ENCODE data around the gene MYO1B. TPM values are rescaled to one million over a fixed set of nuclear protein-coding genes. Genes with fewer than 3 reads are reported as not detected.
A peak's percentile ranks its signal among the peaks of the same experiment; 100 is the strongest.

MYO1B gene
- total and polyA plus RNA-seq, 10 of the 15 experiments (the other 5 are each of a cell fraction or from before 2014, with no cell fraction given): 0.10 to 4.2 (median 1.6) TPM

- TF ChIP-seq ZSCAN29 (IDR thresholded peaks at IDR 0.05) (no peak), ZNF24 (IDR thresholded peaks at IDR 0.05) (no peak), MAX (IDR thresholded peaks at IDR 0.05; ENCODE audit: low read depth, low read length) (no peak), JUND (IDR thresholded peaks at IDR 0.05; ENCODE audit: low read depth, low read length) (0 out of 2 replicates have a peak, but pooled peaks have one; percentile 42), JUNB (IDR thresholded peaks at IDR 0.05) (peak; percentile 64), ESRRA (IDR thresholded peaks at IDR 0.05; ENCODE audit: low read length) (no peak)
Measured at GRCh38 chr2:191376981-191377629, 131.9 kb downstream of the MYO1B start (continued).

DNA sequence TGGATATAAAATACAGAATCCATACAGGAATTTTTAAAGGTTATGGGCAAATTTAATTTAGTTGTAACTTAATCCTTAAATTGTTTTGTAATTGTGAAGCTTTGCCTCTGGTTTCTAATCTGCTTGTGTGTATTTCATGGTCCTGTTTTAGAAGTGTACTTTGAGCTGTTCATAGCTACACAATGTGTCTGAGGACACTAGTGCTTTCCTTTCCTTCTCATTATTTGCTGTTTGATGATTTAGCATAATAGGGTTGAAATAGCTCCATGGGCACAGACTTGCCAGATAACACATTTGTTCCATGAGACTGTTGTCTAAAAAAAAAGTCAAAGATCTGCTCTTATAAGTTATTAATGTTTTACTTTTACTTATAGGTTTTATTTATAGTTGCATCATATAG is 134.2 kb downstream of the MYO1B start:
- ChIA-PET CTCF (no interaction called here), RAD21 (ENCODE audit: unreplicated experiment) (no interaction called here), POLR2A (no interaction called here), SMC1A (ENCODE audit: uncharacterized antibody, unreplicated experiment) (interaction anchor here (0.8 to 1.2 kb wide), 2 partner anchors 17 to 783 kb away, joined by 3 read pairs; no protein-coding TSS in a partner anchor)
- Histone ChIP-seq H3K9ac (ENCODE audit: control insufficient read depth, insufficient read depth, low read length) (no peak overlapping the region), H3K9me3 (replicated peaks; ENCODE audit: control insufficient read depth, insufficient read depth, low read length) (no peaks in the 10 kb centered on the region), H3K36me3 (ENCODE audit: control insufficient read depth in 2 of 2, insufficient read depth in 2 of 2, low read length in 1 of 2) (no peaks in the 10 kb centered on the region), H4K20me1 (ENCODE audit: control insufficient read depth, insufficient read depth) (no peaks in the 10 kb centered on the region), H3K79me2 (ENCODE audit: control insufficient read depth, insufficient read depth, low read length) (no peaks in the 10 kb centered on the region), H3K4me1 (ENCODE audit: control insufficient read depth, insufficient read depth, low read length) (no peaks in the 10 kb centered on the region), H3K4me2 (ENCODE audit: control insufficient read depth, insufficient read depth) (no peak overlapping the region), H2AFZ (ENCODE audit: control insufficient read depth, low read depth, low read length) (no peak overlapping the region), H3K4me3 (no peak overlapping the region), H3K27me3 (replicated peaks in 1 of 2; ENCODE audit: control insufficient read depth in 2 of 2, insufficient read depth in 2 of 2, low read length in 1 of 2) (0 out of 4 replicates have a peak, but pooled peaks cover 0 to 4% of the 10 kb centered on the region in 2 experiments), H3K27ac (ENCODE audit: control insufficient read depth, insufficient read depth) (no peak overlapping the region)
- BruUV-seq (replicated peaks): no TSS peak
- intact Hi-C loops (cut with micrococcal nuclease; ENCODE audit: unreplicated experiment) (no loop called here), in situ Hi-C loops (cut with MboI) (no loop called here)
- no peak for ATAC-seq
- no peak for DNase-seq (ENCODE audit: low read depth, low spot score)
- FAIRE-seq: no peak
- no peak for TF ChIP-seq SPI1 (IDR thresholded peaks at IDR 0.05; ENCODE audit: borderline replicate concordance, insufficient read depth, low read depth, low read length)
- TF ChIP-seq IRF3 (IDR thresholded peaks at IDR 0.05): no peak
- TF ChIP-seq, protein P1, sequence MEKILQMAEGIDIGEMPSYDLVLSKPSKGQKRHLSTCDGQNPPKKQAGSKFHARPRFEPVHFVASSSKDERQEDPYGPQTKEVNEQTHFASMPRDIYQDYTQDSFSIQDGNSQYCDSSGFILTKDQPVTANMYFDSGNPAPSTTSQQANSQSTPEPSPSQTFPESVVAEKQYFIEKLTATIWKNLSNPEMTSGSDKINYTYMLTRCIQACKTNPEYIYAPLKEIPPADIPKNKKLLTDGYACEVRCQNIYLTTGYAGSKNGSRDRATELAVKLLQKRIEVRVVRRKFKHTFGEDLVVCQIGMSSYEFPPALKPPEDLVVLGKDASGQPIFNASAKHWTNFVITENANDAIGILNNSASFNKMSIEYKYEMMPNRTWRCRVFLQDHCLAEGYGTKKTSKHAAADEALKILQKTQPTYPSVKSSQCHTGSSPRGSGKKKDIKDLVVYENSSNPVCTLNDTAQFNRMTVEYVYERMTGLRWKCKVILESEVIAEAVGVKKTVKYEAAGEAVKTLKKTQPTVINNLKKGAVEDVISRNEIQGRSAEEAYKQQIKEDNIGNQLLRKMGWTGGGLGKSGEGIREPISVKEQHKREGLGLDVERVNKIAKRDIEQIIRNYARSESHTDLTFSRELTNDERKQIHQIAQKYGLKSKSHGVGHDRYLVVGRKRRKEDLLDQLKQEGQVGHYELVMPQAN (conservative IDR thresholded peaks at IDR 0.05): no peak
- no peak for TF ChIP-seq NBN (IDR thresholded peaks at IDR 0.05)
- TF ChIP-seq, protein P2, sequence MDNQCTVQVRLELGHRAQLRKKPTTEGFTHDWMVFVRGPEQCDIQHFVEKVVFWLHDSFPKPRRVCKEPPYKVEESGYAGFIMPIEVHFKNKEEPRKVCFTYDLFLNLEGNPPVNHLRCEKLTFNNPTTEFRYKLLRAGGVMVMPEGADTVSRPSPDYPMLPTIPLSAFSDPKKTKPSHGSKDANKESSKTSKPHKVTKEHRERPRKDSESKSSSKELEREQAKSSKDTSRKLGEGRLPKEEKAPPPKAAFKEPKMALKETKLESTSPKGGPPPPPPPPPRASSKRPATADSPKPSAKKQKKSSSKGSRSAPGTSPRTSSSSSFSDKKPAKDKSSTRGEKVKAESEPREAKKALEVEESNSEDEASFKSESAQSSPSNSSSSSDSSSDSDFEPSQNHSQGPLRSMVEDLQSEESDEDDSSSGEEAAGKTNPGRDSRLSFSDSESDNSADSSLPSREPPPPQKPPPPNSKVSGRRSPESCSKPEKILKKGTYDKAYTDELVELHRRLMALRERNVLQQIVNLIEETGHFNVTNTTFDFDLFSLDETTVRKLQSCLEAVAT (IDR thresholded peaks at IDR 0.05): no peak
- no peak for TF ChIP-seq NFXL1 (IDR thresholded peaks at IDR 0.05; ENCODE audit: borderline replicate concordance)
- TF ChIP-seq SKIL (IDR thresholded peaks at IDR 0.05; ENCODE audit: low read depth, poor library complexity, severe bottlenecking): no peak
- TF ChIP-seq MAX (IDR thresholded peaks at IDR 0.05; ENCODE audit: low read depth, low read length): no peak
- TF ChIP-seq, protein P3, sequence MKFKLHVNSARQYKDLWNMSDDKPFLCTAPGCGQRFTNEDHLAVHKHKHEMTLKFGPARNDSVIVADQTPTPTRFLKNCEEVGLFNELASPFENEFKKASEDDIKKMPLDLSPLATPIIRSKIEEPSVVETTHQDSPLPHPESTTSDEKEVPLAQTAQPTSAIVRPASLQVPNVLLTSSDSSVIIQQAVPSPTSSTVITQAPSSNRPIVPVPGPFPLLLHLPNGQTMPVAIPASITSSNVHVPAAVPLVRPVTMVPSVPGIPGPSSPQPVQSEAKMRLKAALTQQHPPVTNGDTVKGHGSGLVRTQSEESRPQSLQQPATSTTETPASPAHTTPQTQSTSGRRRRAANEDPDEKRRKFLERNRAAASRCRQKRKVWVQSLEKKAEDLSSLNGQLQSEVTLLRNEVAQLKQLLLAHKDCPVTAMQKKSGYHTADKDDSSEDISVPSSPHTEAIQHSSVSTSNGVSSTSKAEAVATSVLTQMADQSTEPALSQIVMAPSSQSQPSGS (IDR thresholded peaks at IDR 0.05; ENCODE audit: low read length): no peak

Data from GM12878 (cell line).